Fibroblast of the aortic adventitia (primary cell): ENCODE measurements around the gene MAML1. TPM values are rescaled to one million over a fixed set of nuclear protein-coding genes. Genes with fewer than 3 reads are reported as not detected.

Experiments used
- DNase-seq: peaks from one replicate; pipeline ENCODE4 v3.0.0-alpha.2; 2010; ENCODE audit warnings: low read depth
- H3K4me3 ChIP-seq: 2 replicates; pipeline ENCODE4 v1.5.1; 2011; ENCODE audit warnings: low read depth, mild to moderate bottlenecking, control low read depth, low read length, moderate library complexity
- CTCF ChIP-seq: IDR thresholded peaks from 2 replicates; pipeline ENCODE4 v1.5.1; 2011; ENCODE audit warnings: mild to moderate bottlenecking, low read length, control low read depth, inconsistent platforms; ENCODE audit not compliant: insufficient read depth
- total RNA-seq: library from RNA; depleted of rRNA; stranded (reverse); fragments of >200 nt; gene quantifications from 2 replicates; pipeline ENCODE4 v1.2.3, GENCODE V29; 2012; ENCODE audit warnings: low replicate concordance

MAML1 gene
- total RNA-seq, 1 donor: 9.9 TPM

GRCh38 chr5:179776411-179776938 is 43.9 kb downstream of the MAML1 start:
- H3K4me3 ChIP-seq: no peak overlapping the region
- no peak for TF ChIP-seq CTCF
- DNase-seq: no peak

GRCh38 chr5:179777456-179777855 is 44.8 kb downstream of the MAML1 start:
- no peak for TF ChIP-seq CTCF
- DNase-seq: no peak
- H3K4me3 ChIP-seq: no peak overlapping the region

- no peak overlapping the region for H3K4me3 ChIP-seq
- DNase-seq: no peak
- TF ChIP-seq CTCF: no peak
These were observed 45.3 kb downstream of the MAML1 start for GRCh38 chr5:179777909-179778308.

- H3K4me3 ChIP-seq: no peak overlapping the region
- no peak for DNase-seq
- no peak for TF ChIP-seq CTCF
These were observed 46.0 kb downstream of the MAML1 start for GRCh38 chr5:179778591-179778990.

GRCh38 chr5:179779826-179780225 is 47.2 kb downstream of the MAML1 start:
- no peak overlapping the region for H3K4me3 ChIP-seq
- DNase-seq: no peak
- no peak for TF ChIP-seq CTCF

- no peak for TF ChIP-seq CTCF
- no peak for DNase-seq
- H3K4me3 ChIP-seq: no peak overlapping the region
These were observed 47.7 kb downstream of the MAML1 start for GRCh38 chr5:179780362-179780761.

GRCh38 chr5:179781846-179782245 is 49.2 kb downstream of the MAML1 start:
- no peak for TF ChIP-seq CTCF
- DNase-seq: no peak
- H3K4me3 ChIP-seq: no peak overlapping the region
